ENCODE results near the gene LCMT1.

DNA sequence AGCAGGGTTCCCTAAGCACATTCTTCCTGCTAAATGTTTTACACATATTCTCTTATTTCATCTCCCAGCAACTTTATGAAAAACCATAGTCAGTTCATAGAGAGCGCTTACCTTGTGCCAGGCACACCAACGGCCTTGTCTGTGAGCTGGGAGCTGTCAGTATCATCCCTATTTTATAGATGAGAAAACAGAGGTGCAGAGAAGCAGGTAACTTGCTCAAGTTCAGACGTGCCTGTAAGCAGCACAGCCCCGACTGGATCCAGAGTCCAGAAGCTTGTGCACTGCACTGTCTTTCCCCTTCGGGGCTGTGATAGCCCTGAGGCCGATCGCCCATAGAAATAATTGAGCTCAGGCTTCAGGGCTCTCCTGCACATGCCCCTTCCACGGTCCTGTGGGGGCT is 111.4 kb downstream of the LCMT1 start:
- TF ChIP-seq, protein P1, sequence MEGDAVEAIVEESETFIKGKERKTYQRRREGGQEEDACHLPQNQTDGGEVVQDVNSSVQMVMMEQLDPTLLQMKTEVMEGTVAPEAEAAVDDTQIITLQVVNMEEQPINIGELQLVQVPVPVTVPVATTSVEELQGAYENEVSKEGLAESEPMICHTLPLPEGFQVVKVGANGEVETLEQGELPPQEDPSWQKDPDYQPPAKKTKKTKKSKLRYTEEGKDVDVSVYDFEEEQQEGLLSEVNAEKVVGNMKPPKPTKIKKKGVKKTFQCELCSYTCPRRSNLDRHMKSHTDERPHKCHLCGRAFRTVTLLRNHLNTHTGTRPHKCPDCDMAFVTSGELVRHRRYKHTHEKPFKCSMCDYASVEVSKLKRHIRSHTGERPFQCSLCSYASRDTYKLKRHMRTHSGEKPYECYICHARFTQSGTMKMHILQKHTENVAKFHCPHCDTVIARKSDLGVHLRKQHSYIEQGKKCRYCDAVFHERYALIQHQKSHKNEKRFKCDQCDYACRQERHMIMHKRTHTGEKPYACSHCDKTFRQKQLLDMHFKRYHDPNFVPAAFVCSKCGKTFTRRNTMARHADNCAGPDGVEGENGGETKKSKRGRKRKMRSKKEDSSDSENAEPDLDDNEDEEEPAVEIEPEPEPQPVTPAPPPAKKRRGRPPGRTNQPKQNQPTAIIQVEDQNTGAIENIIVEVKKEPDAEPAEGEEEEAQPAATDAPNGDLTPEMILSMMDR (IDR thresholded peaks at IDR 0.05): no peak
- TF ChIP-seq POLR2A (IDR thresholded peaks at IDR 0.05): no peak

All from Peyer's patch (tissue), 4 donors.